ENCODE data around the gene TNRC6B.

TNRC6B gene

DNA sequence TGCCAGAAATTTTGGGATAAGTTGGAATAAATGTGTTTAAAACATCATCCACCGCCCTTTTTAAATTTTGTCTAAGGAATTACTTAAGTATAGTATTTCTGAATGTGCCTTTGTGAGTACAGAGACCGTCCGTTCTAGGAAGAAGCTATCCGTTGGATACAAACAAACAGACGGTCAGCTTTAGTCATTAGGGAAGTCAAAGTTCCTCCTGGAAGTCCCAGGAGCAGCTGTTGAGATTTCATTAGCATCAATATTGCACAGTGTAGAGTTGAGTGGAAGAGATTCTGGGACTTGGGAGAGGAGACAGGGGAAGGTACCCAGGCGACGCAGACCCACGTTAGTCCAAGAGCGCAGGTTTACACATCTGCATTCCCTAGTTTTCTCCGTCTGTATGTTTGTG is 152.9 kb downstream of the TNRC6B start:
- no peak for DNase-seq (ENCODE audit: low read depth)
- no peak for TF ChIP-seq CTCF (conservative IDR thresholded peaks at IDR 0.05; ENCODE audit: low read length)
- no peak overlapping the region for H3K4me3 ChIP-seq (ENCODE audit: low read length)

DNA sequence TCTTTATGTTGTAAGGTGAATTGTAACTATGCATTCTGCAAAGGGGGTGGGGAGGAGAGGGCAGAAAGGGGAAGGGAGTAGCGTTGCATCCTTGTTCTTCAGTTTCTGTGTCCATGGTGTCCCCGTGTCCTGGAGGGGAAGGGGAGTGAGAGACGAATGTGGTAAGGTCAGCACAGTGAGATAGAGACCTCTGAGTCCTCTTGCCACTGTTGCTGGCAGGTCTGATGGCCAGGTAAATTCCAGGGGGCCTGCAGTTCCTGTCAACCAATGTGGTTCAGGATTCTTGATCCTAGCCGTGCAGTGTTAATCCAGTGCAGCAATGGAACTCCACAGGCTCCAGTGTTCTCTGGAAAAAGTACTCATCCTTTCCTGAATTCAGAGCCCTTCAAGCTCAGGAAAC is 154.0 kb downstream of the TNRC6B start:
- DNase-seq (ENCODE audit: low read depth): no peak
- H3K4me3 ChIP-seq (ENCODE audit: low read length): no peak overlapping the region
- no peak for TF ChIP-seq CTCF (conservative IDR thresholded peaks at IDR 0.05; ENCODE audit: low read length)

DNA sequence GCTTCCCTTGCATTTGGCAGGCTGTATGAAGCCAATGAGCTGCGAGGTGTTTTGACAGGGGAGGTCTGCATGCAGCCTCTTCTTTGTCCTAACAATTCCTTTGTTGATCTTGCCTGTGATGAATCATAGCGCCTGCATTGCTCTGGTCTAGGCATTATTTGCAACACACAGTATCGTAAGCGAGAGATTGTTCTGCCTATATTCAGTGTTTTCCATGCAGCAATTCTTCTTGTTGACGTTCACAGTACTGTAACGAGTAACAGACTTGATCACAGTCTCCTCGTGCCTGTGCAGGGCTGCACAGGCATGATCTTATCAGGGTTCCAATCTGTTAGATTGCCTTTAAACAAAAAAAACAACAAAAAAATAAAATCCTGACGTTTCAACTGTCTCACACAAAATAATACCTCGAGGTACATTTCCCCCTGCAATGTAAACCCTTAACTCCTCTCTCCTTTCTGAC is 154.6 kb downstream of the TNRC6B start:
- DNase-seq (ENCODE audit: low read depth): no peak
- TF ChIP-seq CTCF (conservative IDR thresholded peaks at IDR 0.05; ENCODE audit: low read length): no peak
- no peak overlapping the region for H3K4me3 ChIP-seq (ENCODE audit: low read length)

GRCh38 chr22:40334060-40334459 is 156.3 kb downstream of the TNRC6B start:
- H3K4me3 ChIP-seq (ENCODE audit: low read length): no peak overlapping the region
- DNase-seq (ENCODE audit: low read depth): no peak
- no peak for TF ChIP-seq CTCF (conservative IDR thresholded peaks at IDR 0.05; ENCODE audit: low read length)

DNA sequence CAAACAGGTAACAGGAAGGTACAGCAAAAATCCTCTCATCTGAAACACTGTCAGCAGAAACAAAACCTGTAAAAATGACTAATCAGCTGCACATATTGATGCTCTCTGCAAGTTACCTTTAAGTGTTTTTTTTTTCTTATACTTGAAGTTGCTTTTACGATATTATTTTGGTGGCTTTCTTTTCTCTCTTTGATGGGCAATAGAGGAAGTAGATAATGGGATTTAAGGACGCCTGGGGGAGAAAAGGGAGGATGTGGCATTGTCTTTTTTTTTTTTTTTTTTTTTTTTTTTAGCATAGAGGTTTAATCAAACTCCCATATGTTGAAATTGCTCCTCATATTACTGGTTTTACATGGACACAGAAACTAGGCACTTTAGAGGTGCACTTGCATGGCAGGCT is 157.2 kb downstream of the TNRC6B start:
- no peak for TF ChIP-seq CTCF (conservative IDR thresholded peaks at IDR 0.05; ENCODE audit: low read length)
- DNase-seq (ENCODE audit: low read depth): no peak
- H3K4me3 ChIP-seq (ENCODE audit: low read length): no peak overlapping the region

DNA sequence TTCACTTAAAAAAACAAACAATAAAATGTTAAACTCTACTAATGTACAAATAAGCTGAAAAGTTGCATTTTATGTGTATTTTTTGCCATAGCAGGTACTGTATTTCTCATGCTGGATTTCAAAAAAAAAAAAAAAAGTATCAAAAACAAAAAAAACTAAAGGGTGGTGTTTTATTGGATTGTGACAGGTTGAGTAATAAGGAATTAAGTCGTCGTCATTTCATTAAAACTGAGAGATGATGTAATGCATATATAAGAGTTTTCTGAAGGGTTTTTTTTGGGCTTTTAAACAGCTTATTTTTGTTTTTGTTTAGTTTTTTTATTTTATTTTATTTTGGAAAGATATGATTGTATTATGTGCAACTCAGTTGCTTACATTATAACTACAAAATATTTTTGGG is 157.6 kb downstream of the TNRC6B start:
- no peak for TF ChIP-seq CTCF (conservative IDR thresholded peaks at IDR 0.05; ENCODE audit: low read length)
- no peak overlapping the region for H3K4me3 ChIP-seq (ENCODE audit: low read length)
- DNase-seq (ENCODE audit: low read depth): no peak

DNA sequence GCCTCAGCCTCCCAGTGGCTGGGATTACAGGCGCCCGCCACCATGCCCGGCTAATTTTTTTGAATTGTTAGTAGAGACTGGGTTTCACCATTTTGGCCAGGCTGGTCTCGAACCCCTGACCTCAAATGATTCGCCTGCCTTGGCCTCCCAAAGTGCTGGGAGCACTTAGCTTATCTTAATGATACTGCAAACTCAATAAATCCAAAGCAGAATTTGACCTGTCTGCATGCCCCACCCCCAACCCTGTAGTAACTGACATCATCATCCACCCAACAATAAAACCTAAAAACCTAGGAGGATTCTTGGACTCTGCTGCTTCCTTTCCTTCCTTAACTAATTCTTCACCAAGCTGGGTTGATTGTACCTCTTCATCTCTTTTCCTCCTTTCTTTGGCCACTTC is 162.3 kb downstream of the TNRC6B start:
- DNase-seq (ENCODE audit: low read depth): no peak
- no peak overlapping the region for H3K4me3 ChIP-seq (ENCODE audit: low read length)
- no peak for TF ChIP-seq CTCF (conservative IDR thresholded peaks at IDR 0.05; ENCODE audit: low read length)
